Testis (tissue), 3 donors: ENCODE results near the gene PRXL2C. TPM values are rescaled to one million over a fixed set of nuclear protein-coding genes. Genes with fewer than 3 reads are reported as not detected.

Experiments
- DNase-seq: peaks from one replicate; pipeline ENCODE4 v3.0.0-alpha.2; 2019
- H3K27ac ChIP-seq, 2 donors: fragments of 200-600 bp; sonication (generic); one replicate each; pipeline ENCODE4 v1.5.1; 2019
- H3K27me3 ChIP-seq: fragments of 200-600 bp; sonication (generic); one replicate; pipeline ENCODE4 v1.5.1; 2019
- H3K36me3 ChIP-seq: fragments of 200-600 bp; sonication (generic); one replicate; pipeline ENCODE4 v1.5.1; 2017; ENCODE audit warnings: low read depth; ENCODE audit errors: missing control alignments
- H3K4me1 ChIP-seq: fragments of 200-600 bp; sonication (generic); one replicate; pipeline ENCODE4 v1.5.1; 2019
- H3K4me3 ChIP-seq, 2 donors: fragments of 200-600 bp; sonication (generic); one replicate each; pipeline ENCODE4 v1.5.1; 2017 to 2019
- H3K9me3 ChIP-seq: fragments of 200-600 bp; sonication (generic); one replicate; pipeline ENCODE4 v1.5.1; 2017
- CTCF ChIP-seq, 3 experiments: fragments of 450-650 bp in 2 of 3; fragments of 200-600 bp in 1 of 3; sonication (generic) in 1 of 3; IDR thresholded peaks; one replicate each; pipeline ENCODE4 v1.5.1; 2016 to 2019; ENCODE audit warnings: antibody characterized with exemption in 3 of 3, mild to moderate bottlenecking in 2 of 3, moderate library complexity in 1 of 3
- POLR2A ChIP-seq: fragments of 450-650 bp; IDR thresholded peaks from one replicate; pipeline ENCODE4 v1.6.1; 2017; ENCODE audit warnings: antibody characterized with exemption, mild to moderate bottlenecking, moderate library complexity
- WGBS, 2 donors: methylation state at CpG; one replicate each; pipeline ENCODE4 v1.1.5; 2018; 5-methylcytosine and 5-hydroxymethylcytosine counted together
- intact Hi-C: fragments of 100-400 bp; cut with DNase I; formaldehyde crosslinking; loops from one replicate; pipeline ENCODE4 v1.15.1; 2023; ENCODE audit warnings: low total_unique reads
- polyA plus RNA-seq: library from polyadenylated mRNA; stranded (reverse); fragments of 350-450 nt; fragmentation: Illumina TruSeq; extraction: RNeasy Lipid Tissue Mini Kit (QIAGEN cat#74804); gene quantifications from one replicate; pipeline ENCODE4 v1.2.3, GENCODE V29; 2014; ENCODE audit warnings: low read depth, low replicate concordance; ENCODE audit not compliant: insufficient read depth
- total RNA-seq, 2 donors: library from RNA; depleted of rRNA; stranded (reverse); fragments of >200 nt; gene quantifications; one replicate each; pipeline ENCODE4 v1.2.3, GENCODE V29; 2016

PRXL2C gene
- total and polyA plus RNA-seq, 3 donors from 2014 or later = 12.8 to 17.5 (median 15.8) TPM

DNA sequence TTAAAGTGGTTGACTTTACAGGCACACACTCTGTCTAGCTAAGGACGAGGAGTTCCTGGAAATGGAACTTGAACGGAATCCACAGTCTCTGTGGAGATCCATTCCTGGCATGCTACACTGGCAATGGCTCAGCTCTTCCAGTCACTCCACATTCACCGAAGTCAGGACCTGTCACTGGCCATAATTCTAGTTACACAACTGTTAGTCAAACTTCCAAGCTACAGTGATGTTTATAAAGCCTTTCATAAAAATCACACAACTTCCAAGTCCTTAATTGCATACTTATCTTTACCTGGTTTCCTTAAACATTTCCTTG is 51.2 kb downstream of the PRXL2C start:
- no peaks in the 10 kb centered on the region for H3K9me3 ChIP-seq
- peak overlapping the region; percentile 18 to 76 for H3K27ac ChIP-seq
- H3K4me3 ChIP-seq = no peak overlapping the region
- intact Hi-C loops = no loop called here
- DNase-seq = no peak
- no peaks in the 10 kb centered on the region for H3K4me1 ChIP-seq
- H3K27me3 ChIP-seq = no peaks in the 10 kb centered on the region
- H3K36me3 ChIP-seq = no peaks in the 10 kb centered on the region
- TF ChIP-seq CTCF (IDR thresholded peaks at IDR 0.05) = no peak
- no peak for TF ChIP-seq POLR2A
- 39 to 45% methylated on average over 3 of the region's 3 CpGs for WGBS, 2 donors

DNA sequence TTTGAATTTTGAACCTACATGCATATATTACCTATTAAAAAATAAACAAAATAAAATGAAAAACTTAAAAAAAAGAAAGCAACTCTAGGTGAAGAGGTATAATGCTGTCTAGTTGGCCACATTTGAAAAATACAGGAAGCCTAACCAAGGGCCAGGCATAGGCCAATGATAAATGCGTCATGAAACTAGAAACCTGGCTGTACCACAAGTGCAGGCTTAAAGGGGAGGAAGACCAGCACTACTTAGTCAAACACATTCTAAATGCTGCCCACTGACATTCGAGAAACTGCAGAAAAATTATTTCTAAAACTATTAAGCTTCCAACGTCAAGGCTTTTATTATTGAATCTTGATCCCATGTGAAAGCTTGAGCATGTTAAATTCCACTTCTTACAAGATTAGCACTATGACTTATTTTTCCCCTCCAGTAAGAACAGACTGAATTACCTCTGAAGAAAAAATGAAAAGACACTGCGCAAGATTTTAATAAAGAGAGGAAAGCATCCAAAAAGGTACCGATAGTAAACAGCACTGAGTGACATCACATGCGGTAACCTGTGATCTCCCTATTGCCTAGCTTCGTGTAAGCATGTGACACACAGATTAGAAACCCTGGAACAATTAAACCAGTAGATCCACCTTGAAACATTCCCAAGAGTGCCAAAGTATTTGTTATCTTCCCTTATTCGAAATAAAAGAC is 51.7 kb downstream of the PRXL2C start:
- Histone ChIP-seq H3K36me3 (no peaks in the 10 kb centered on the region), H3K27me3 (no peaks in the 10 kb centered on the region), H3K9me3 (no peaks in the 10 kb centered on the region), H3K4me1 (no peaks in the 10 kb centered on the region), H3K27ac (peak overlapping the region; percentile 18 to 76), H3K4me3 (no peak overlapping the region)
- 50 to 57% methylated on average over 8 of the region's 8 CpGs for WGBS, 2 donors
- TF ChIP-seq CTCF (IDR thresholded peaks at IDR 0.05) = no peak
- no peak for TF ChIP-seq POLR2A
- no peak for DNase-seq
- intact Hi-C loops = no loop called here

DNA sequence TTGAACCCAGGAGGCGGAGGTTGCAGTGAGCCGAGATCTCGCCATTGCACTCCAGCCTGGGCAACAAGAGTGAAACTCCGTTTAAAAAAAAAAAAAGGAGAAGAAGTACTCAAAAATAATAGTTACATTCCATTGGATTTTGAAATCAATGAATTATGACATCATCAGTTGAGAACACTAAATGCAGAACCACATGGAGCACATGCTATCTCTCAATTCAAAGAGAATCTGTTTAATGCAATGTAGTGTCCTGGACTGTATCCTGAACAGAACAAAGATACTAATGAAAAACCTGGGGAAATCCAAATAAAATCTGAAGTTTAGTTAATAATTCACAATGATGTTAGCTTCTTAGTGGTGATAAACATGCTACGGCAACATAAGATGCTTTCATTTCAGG is 55.8 kb downstream of the PRXL2C start:
- Histone ChIP-seq H3K4me3 (no peak overlapping the region), H3K27me3 (no peaks in the 10 kb centered on the region), H3K36me3 (no peaks in the 10 kb centered on the region), H3K4me1 (no peaks in the 10 kb centered on the region), H3K9me3 (no peaks in the 10 kb centered on the region), H3K27ac (no peak overlapping the region)
- intact Hi-C loops = no loop called here
- no peak for DNase-seq
- no peak for TF ChIP-seq CTCF (IDR thresholded peaks at IDR 0.05)
- TF ChIP-seq POLR2A = no peak
- 91 to 94% methylated on average over 5 of the region's 5 CpGs for WGBS, 2 donors

DNA sequence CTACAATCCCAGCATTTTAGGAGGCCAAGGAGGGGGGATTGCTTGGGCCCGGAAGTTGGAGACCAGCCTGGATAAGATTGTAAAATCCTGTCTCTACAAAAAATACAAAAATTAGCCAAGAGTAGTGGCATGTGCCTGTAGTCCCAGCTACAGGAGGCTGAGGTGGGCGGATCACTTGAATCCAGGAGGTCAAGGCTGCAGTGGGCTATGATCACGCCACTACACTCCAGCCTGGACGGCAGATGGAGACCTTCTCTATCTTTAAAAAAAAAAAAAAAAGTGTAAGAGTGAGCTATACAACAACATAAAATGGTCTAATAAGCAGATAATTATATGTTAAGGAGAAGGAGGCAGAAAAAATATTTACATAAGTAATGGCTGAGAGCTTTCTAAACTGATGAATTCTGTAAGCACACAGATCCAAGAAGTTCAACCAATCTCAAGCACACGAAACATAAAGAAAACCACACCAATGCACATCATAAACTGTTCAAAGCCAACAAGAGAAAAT is 58.5 kb downstream of the PRXL2C start:
- no peaks in the 10 kb centered on the region for H3K4me1 ChIP-seq
- no peak overlapping the region for H3K27ac ChIP-seq
- H3K36me3 ChIP-seq = no peaks in the 10 kb centered on the region
- no peak for TF ChIP-seq POLR2A
- no peak for TF ChIP-seq CTCF (IDR thresholded peaks at IDR 0.05)
- no peaks in the 10 kb centered on the region for H3K27me3 ChIP-seq
- H3K4me3 ChIP-seq = no peak overlapping the region
- intact Hi-C loops = no loop called here
- no peak for DNase-seq
- H3K9me3 ChIP-seq = no peaks in the 10 kb centered on the region
- 82 to 83% methylated on average over 5 of the region's 5 CpGs for WGBS, 2 donors

Other genes with a start within 250 kb of the PRXL2C start
- gene ZNF367, start 236.9 kb downstream of the PRXL2C start, total RNA-seq = 10 to 100 TPM in 1 of 2 donors, 1 to 10 TPM in 1; 6.9 to 10.6 TPM
- 11.3 TPM for gene ZNF367, start 236.9 kb downstream of the PRXL2C start, polyA plus RNA-seq
- 10 to 100 TPM; 30.6 to 67.2 TPM for gene HABP4, start 205.1 kb downstream of the PRXL2C start, total RNA-seq
- gene HABP4, start 205.1 kb downstream of the PRXL2C start, polyA plus RNA-seq = 46.9 TPM
- gene CDC14B, start 35.5 kb downstream of the PRXL2C start, total RNA-seq = 10 to 100 TPM; 33.1 to 44.0 TPM
- gene CDC14B, start 35.5 kb downstream of the PRXL2C start, polyA plus RNA-seq = 33.7 TPM
- gene ZNF510, start 122.8 kb upstream of the PRXL2C start, total RNA-seq = 10 to 100 TPM; 10.3 to 11.6 TPM
- 7.9 TPM for gene ZNF510, start 122.8 kb upstream of the PRXL2C start, polyA plus RNA-seq
- gene ZNF782, start 199.2 kb upstream of the PRXL2C start, total RNA-seq = 10 to 100 TPM; 16.8 to 18.4 TPM
- 5.1 TPM for gene ZNF782, start 199.2 kb upstream of the PRXL2C start, polyA plus RNA-seq